ENCODE results near the gene REXO5.

- TF ChIP-seq CTCF (IDR thresholded peaks at IDR 0.05) (no peak), FOXP4 (CRISPR knock-in tag; IDR thresholded peaks at IDR 0.05) (no peak), ELF4 (CRISPR knock-in tag; IDR thresholded peaks at IDR 0.05; ENCODE audit: low read depth) (no peak), ZBTB43 (CRISPR knock-in tag; IDR thresholded peaks at IDR 0.05) (no peak), MAX (CRISPR knock-in tag; IDR thresholded peaks at IDR 0.05) (no peak), CBFB (CRISPR knock-in tag; IDR thresholded peaks at IDR 0.05; ENCODE audit: low read depth) (no peak), ESRRA (CRISPR knock-in tag; IDR thresholded peaks at IDR 0.05; ENCODE audit: borderline replicate concordance) (no peak), ATF2 (CRISPR knock-in tag; IDR thresholded peaks at IDR 0.05; ENCODE audit: borderline replicate concordance, low read depth) (no peak), E2F5 (CRISPR knock-in tag; IDR thresholded peaks at IDR 0.05) (no peak)
These were observed 38.2 kb upstream of the REXO5 start for GRCh38 chr16:20768121-20768520.
